GM10266 (cell line): Measurements from ENCODE around the gene COL4A4.

ENCODE experiments used
- DNase-seq: peaks from one replicate; pipeline ENCODE4 v3.0.0; 2012; ENCODE audit errors: extremely low spot score
- CTCF ChIP-seq: IDR thresholded peaks from 2 replicates; pipeline ENCODE4 v1.5.1; 2012; ENCODE audit warnings: mild to moderate bottlenecking, low read depth; ENCODE audit not compliant: control insufficient read depth, insufficient read depth; ENCODE audit errors: missing control alignments

The COL4A4 gene

GRCh38 chr2:227054006-227054405, 110.0 kb downstream of the COL4A4 start:
- no peak for TF ChIP-seq CTCF
- no peak for DNase-seq

- no peak for TF ChIP-seq CTCF
- no peak for DNase-seq
Measured at GRCh38 chr2:227052879-227053278, 111.1 kb downstream of the COL4A4 start.

DNA sequence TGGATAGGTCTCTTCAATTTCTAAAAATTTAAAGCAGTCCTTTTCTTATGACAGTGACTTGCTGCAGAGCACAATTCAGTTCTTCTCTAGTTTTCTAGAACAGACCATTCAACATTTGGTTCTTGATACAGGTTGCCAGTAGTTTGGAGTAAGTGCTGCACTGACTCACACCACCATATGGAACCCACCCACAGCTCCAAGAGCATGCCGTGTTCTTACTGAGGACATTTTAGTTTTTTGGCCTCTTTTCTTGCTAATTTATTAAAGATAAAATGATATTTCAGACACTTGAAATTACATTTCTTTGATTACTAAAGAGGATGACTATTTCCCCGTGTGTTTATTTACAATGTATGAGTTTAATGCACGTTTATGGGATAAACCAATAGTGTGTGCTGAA, 120.0 kb downstream of the COL4A4 start:
- no peak for DNase-seq
- TF ChIP-seq CTCF = no peak

- TF ChIP-seq CTCF = no peak
- DNase-seq = no peak
Measured at GRCh38 chr2:227038550-227039189, 125.3 kb downstream of the COL4A4 start.

- no peak for TF ChIP-seq CTCF
- no peak for DNase-seq
Measured at GRCh38 chr2:227036527-227036926, 127.5 kb downstream of the COL4A4 start.

GRCh38 chr2:227035711-227036367, 128.2 kb downstream of the COL4A4 start:
- TF ChIP-seq CTCF = no peak
- no peak for DNase-seq

GRCh38 chr2:227033471-227034148, 130.4 kb downstream of the COL4A4 start:
- peak; percentile 62 for TF ChIP-seq CTCF
- peak; percentile 42 for DNase-seq
